Measurements from ENCODE around the gene FCHSD2. TPM values are rescaled to one million over a fixed set of nuclear protein-coding genes. Genes with fewer than 3 reads are reported as not detected.
A peak's percentile ranks its signal among the peaks of the same experiment; 100 is the strongest.

Gene FCHSD2
- total RNA-seq, 6 experiments from 2014 or later = 10.8 to 25.9 (median 17.8) TPM

DNA sequence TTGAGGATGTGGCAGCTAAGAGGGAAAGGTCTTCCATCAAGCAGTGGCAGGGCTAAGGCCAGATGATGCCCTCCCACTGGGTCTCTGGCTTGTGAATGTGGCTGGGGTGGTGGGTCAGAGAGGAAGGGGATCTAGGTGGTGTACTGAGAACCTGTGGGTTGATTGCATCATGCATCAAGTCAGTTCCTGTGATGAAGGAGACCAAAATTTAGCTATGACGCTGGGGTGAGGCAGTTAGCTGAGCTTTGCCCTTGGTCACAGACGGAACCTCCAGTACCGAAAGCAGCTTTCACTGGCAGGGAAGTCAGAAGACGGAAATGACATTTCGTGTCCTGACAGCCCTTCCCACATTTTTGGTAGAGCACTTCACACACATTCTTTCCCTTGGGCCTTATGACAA lies 307.2 kb downstream of the FCHSD2 start:
- H3K27ac ChIP-seq = peak overlapping the region; percentile 33 to 40 (median 39)
- intact Hi-C loops (cut with DNase I) = loop anchor here (5.0 to 10.0 kb wide), 3 partner anchors 342 to 410 kb away; no protein-coding TSS in a partner anchor
- no peak for DNase-seq
- TF ChIP-seq POLR2A (IDR thresholded peaks at IDR 0.05) = no peak
- TF ChIP-seq, protein P1, sequence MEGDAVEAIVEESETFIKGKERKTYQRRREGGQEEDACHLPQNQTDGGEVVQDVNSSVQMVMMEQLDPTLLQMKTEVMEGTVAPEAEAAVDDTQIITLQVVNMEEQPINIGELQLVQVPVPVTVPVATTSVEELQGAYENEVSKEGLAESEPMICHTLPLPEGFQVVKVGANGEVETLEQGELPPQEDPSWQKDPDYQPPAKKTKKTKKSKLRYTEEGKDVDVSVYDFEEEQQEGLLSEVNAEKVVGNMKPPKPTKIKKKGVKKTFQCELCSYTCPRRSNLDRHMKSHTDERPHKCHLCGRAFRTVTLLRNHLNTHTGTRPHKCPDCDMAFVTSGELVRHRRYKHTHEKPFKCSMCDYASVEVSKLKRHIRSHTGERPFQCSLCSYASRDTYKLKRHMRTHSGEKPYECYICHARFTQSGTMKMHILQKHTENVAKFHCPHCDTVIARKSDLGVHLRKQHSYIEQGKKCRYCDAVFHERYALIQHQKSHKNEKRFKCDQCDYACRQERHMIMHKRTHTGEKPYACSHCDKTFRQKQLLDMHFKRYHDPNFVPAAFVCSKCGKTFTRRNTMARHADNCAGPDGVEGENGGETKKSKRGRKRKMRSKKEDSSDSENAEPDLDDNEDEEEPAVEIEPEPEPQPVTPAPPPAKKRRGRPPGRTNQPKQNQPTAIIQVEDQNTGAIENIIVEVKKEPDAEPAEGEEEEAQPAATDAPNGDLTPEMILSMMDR (IDR thresholded peaks at IDR 0.05) = no peak
- no peaks in the 10 kb centered on the region for H3K27me3 ChIP-seq
- 51% methylated on average over 5 of the region's 5 CpGs for WGBS (ENCODE audit: insufficient coverage, low coverage, low lambda C conversion rate, missing lambda C conversion rate)
- H3K4me3 ChIP-seq = no peak overlapping the region
- peak in 2 of 4 donors; percentile 11 to 28 for ATAC-seq
- no peaks in the 10 kb centered on the region for H3K9me3 ChIP-seq
- peaks cover 0 to 23% (median 8%) of the 10 kb centered on the region in 4 donors for H3K36me3 ChIP-seq
- peaks cover 0 to 4% (median 0%) of the 10 kb centered on the region in 4 donors for H3K4me1 ChIP-seq

DNA sequence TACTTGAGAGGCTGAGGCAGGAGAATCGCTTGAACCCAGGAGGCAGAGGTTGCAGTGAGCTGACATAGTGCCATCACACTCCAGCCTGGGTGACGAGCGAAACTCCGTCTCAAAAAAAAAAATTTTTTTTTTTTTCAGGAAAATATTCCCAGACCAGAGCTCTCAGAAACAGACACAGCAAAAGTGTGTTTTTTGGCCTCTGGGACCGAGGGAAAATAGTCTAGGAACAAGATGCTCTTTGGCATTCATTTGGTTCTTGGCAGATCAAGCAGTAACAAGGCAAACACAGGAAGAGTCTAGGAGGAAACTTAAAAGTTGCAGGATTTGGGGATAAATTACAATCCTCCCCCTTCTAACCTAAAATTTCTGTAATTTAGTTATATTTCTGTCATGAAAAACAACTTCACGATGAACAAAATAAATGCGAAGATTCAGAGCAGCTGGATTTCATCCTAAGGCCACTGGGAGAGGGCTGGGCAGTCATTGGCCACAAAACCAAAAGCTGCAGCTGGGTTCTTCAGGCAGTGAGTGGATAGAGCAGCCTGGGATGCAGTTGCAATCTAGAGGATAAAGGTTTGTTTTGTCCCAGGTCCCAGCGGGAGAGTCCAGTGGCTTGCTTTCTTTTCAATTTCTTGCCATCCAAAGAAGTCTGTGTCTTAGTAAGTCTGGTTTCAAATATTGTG lies 308.2 kb downstream of the FCHSD2 start:
- no peaks in the 10 kb centered on the region for H3K27me3 ChIP-seq
- no peak overlapping the region for H3K4me3 ChIP-seq
- intact Hi-C loops (cut with DNase I) = loop anchor here in 1 of 2 donors (5.0 to 10.0 kb wide), 2 partner anchors 343 to 411 kb away; no protein-coding TSS in a partner anchor
- peaks cover 0 to 19% (median 8%) of the 10 kb centered on the region in 4 donors for H3K36me3 ChIP-seq
- ATAC-seq (no peak), DNase-seq (no peak)
- TF ChIP-seq, protein P1 (IDR thresholded peaks at IDR 0.05) = no peak
- no peak for TF ChIP-seq POLR2A (IDR thresholded peaks at IDR 0.05)
- WGBS (ENCODE audit: insufficient coverage, low coverage, low lambda C conversion rate, missing lambda C conversion rate) = 53% methylated on average over 7 of the region's 8 CpGs
- H3K4me1 ChIP-seq = peaks cover 0 to 4% (median 0%) of the 10 kb centered on the region in 4 donors
- H3K27ac ChIP-seq = peak overlapping the region; percentile 8 to 39 (median 39)
- H3K9me3 ChIP-seq = no peaks in the 10 kb centered on the region

DNA sequence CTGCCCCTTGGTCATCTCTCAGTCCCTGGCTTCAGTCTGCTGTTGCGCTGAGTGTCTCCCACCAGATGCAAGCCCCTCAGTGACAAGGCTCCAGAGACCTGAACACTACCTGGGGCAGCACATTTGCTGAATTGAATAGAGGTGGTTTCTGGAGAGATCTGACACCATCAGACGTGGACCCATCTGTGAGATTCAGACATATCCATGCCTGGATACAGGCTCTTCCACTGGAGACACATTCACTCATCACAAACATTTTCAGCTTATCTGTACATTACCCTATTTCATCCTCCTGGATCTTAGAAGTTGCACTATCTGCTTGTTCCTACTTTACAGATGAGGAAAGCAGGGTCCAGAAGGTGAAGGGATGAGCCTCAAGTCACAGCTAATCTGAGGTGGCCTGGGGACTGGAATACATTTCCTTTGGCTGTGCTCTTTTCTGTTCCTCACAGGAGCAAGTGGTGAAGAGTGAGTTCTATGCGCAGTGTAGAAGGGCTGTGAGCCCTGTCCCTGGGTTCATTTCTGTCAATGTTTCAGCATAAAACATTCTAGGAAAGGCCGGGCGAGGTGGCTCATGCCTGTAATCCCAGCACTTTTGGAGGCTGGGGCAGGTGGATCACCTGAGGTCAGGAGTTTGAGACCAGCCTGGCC lies 308.9 kb downstream of the FCHSD2 start:
- ATAC-seq (no peak), DNase-seq (no peak)
- Histone ChIP-seq H3K27ac (peak overlapping the region; percentile 8 to 44 (median 39)), H3K27me3 (no peaks in the 10 kb centered on the region), H3K4me1 (peaks cover 0 to 11% (median 3%) of the 10 kb centered on the region in 4 donors), H3K4me3 (no peak overlapping the region), H3K36me3 (peaks cover 0 to 12% (median 6%) of the 10 kb centered on the region in 4 donors), H3K9me3 (no peaks in the 10 kb centered on the region)
- intact Hi-C loops (cut with DNase I) = loop anchor here in 1 of 2 donors (5.0 to 10.0 kb wide), 2 partner anchors 344 to 412 kb away; no protein-coding TSS in a partner anchor
- TF ChIP-seq POLR2A (IDR thresholded peaks at IDR 0.05) = no peak
- TF ChIP-seq, protein P1 (IDR thresholded peaks at IDR 0.05) = no peak
- 100% methylated on average over 5 of the region's 5 CpGs for WGBS (ENCODE audit: insufficient coverage, low coverage, low lambda C conversion rate, missing lambda C conversion rate)

DNA sequence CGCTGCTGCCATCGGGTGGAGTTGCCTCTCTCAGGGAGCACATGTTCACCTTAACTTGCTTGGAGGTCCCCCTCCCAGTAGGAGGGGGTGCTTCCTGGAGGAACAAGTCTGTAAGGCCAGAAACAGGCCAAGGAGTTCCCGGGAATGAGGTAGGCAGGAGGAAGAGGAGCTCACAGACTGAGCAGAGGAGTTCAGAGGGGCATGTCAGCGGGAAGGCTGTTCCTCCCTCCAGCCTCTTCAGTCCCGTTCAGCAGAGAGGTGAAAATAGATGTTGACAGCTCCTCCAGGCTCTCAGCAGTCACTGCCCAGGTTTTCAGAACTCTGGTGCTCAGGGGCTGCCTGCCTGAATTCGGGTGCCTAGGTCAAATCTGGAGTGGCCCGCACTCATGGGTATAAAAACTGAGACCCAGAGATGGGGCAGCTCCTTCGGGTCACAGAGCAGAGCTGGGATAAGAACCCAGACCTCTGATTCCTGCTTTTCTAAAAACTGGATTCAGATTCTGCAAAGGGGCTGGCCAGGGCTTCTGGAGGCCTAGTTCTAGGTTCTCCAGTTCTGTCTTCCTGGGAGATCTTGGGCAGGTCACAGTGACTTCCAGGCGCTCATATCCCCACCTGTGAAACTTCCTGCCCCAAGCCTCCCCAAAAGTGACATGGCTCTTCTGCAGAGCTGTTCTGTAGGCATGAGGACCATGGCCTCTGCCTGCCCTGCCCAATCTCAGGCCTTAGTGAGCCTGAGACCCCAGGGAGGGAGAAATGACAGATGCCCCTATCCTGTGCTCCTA lies 309.6 kb downstream of the FCHSD2 start:
- Histone ChIP-seq H3K36me3 (peaks cover 0 to 5% (median 2%) of the 10 kb centered on the region in 4 donors), H3K27ac (peak overlapping the region; percentile 13 to 26 (median 24)), H3K27me3 (no peaks in the 10 kb centered on the region), H3K4me1 (peaks cover 0 to 18% (median 7%) of the 10 kb centered on the region in 4 donors), H3K4me3 (no peak overlapping the region), H3K9me3 (no peaks in the 10 kb centered on the region)
- DNase-seq = no peak
- intact Hi-C loops (cut with DNase I) = loop anchor here in 1 of 2 donors (5.0 to 10.0 kb wide), 2 partner anchors 345 to 412 kb away; no protein-coding TSS in a partner anchor
- no peak for TF ChIP-seq POLR2A (IDR thresholded peaks at IDR 0.05)
- TF ChIP-seq, protein P1 (IDR thresholded peaks at IDR 0.05) = no peak
- WGBS (ENCODE audit: insufficient coverage, low coverage, low lambda C conversion rate, missing lambda C conversion rate) = 69% methylated on average over 3 of the region's 9 CpGs
- no peak for ATAC-seq
